ENCODE results near the gene TRMO. TPM values are rescaled to one million over a fixed set of nuclear protein-coding genes. Genes with fewer than 3 reads are reported as not detected.

The TRMO gene
- total and polyA plus RNA-seq, 2 experiments from 2014 or later: 5.0 to 6.4 TPM

DNA sequence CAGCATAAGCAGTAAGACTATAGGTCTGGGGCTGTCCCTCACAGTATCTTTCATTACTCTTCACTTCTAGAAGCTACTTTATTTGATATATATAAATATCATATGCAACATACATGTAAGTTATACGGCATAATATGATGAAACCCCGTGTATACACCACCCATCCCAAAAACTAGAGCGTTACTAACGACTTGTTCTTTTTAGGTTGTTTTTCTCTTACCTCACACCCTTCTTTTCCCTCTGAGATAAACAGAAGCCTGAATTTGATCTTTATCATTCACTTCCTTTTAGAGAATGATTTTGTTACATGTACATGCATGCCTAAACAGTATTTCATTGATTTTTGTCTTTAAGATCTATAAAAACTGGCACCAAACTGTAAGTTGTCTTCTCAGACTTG lies 3.7 kb downstream of the TRMO start:
- Histone ChIP-seq H3K36me3 (ENCODE audit: insufficient read depth) (no peaks in the 10 kb centered on the region), H3K9me2 (ENCODE audit: insufficient read depth) (no peaks in the 10 kb centered on the region), H3K27ac (ENCODE audit: low read depth) (no peak overlapping the region), H3K4me1 (ENCODE audit: insufficient read depth) (no peaks in the 10 kb centered on the region), H4K20me1 (replicated peaks; ENCODE audit: insufficient read depth) (peaks cover 4% of the 10 kb centered on the region), H3K4me3 (no peak overlapping the region), H2AFZ (no peak overlapping the region), H3F3A (replicated peaks; ENCODE audit: low read depth) (no peaks in the 10 kb centered on the region), H3K27me3 (ENCODE audit: insufficient read depth) (no peaks in the 10 kb centered on the region), H3K79me2 (replicated peaks; ENCODE audit: insufficient read depth) (no peaks in the 10 kb centered on the region), H3K4me2 (no peak overlapping the region)
- peaks cover 7% of the 10 kb centered on the region; the same call in 2 of the 3 replicates for H3K4me1 Mint-ChIP-seq
- no peak overlapping the region for H3K4me3 Mint-ChIP-seq
- peaks cover 6% of the 10 kb centered on the region; the same call in 1 of the 3 replicates for H3K9me3 Mint-ChIP-seq
- H3K36me3 Mint-ChIP-seq (ENCODE audit: low read depth): peaks cover 3% of the 10 kb centered on the region; the same call in 2 of the 3 replicates
- TF ChIP-seq, protein P1, sequence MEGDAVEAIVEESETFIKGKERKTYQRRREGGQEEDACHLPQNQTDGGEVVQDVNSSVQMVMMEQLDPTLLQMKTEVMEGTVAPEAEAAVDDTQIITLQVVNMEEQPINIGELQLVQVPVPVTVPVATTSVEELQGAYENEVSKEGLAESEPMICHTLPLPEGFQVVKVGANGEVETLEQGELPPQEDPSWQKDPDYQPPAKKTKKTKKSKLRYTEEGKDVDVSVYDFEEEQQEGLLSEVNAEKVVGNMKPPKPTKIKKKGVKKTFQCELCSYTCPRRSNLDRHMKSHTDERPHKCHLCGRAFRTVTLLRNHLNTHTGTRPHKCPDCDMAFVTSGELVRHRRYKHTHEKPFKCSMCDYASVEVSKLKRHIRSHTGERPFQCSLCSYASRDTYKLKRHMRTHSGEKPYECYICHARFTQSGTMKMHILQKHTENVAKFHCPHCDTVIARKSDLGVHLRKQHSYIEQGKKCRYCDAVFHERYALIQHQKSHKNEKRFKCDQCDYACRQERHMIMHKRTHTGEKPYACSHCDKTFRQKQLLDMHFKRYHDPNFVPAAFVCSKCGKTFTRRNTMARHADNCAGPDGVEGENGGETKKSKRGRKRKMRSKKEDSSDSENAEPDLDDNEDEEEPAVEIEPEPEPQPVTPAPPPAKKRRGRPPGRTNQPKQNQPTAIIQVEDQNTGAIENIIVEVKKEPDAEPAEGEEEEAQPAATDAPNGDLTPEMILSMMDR (conservative IDR thresholded peaks at IDR 0.05; ENCODE audit: low read depth in 2 of 2): no peak
- TF ChIP-seq EZH2 (IDR thresholded peaks at IDR 0.05; ENCODE audit: low read depth, unreplicated experiment) (no peak), NANOG (IDR thresholded peaks at IDR 0.05; ENCODE audit: borderline replicate concordance) (no peak), STAT1 (IDR thresholded peaks at IDR 0.05; ENCODE audit: unreplicated experiment) (no peak), JUNB (IDR thresholded peaks at IDR 0.05; ENCODE audit: unreplicated experiment) (no peak), POLR2AphosphoS5 (IDR thresholded peaks at IDR 0.05; ENCODE audit: low read depth) (no peak), CREB1 (CRISPR knock-in tag; IDR thresholded peaks at IDR 0.05; ENCODE audit: low read depth) (no peak), ZNF114 (CRISPR knock-in tag; IDR thresholded peaks at IDR 0.05) (no peak), EZH2phosphoT487 (IDR thresholded peaks at IDR 0.05; ENCODE audit: unreplicated experiment) (no peak)
- TF ChIP-seq, protein P2, sequence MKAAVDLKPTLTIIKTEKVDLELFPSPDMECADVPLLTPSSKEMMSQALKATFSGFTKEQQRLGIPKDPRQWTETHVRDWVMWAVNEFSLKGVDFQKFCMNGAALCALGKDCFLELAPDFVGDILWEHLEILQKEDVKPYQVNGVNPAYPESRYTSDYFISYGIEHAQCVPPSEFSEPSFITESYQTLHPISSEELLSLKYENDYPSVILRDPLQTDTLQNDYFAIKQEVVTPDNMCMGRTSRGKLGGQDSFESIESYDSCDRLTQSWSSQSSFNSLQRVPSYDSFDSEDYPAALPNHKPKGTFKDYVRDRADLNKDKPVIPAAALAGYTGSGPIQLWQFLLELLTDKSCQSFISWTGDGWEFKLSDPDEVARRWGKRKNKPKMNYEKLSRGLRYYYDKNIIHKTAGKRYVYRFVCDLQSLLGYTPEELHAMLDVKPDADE (IDR thresholded peaks at IDR 0.05): no peak
- DNase-seq (ENCODE audit: low spot score): no peak
- peaks cover 10% of the 10 kb centered on the region for H3K27me3 Mint-ChIP-seq (ENCODE audit: insufficient read depth, low read depth, poor library complexity)
- no peak for ATAC-seq
- H3K27ac Mint-ChIP-seq: no peak overlapping the region

- H3K9me2 ChIP-seq (ENCODE audit: insufficient read depth): no peaks in the 10 kb centered on the region
- DNase-seq (ENCODE audit: low spot score): no peak
- H2AFZ ChIP-seq: no peak overlapping the region
- H3K4me3 ChIP-seq: no peak overlapping the region
- Mint-ChIP-seq H3K4me1 (no peaks in the 10 kb centered on the region), H3K4me3 (no peak overlapping the region), H3K9me3 (no peaks in the 10 kb centered on the region), H3K27me3 (ENCODE audit: insufficient read depth, low read depth, poor library complexity) (no peaks in the 10 kb centered on the region), H3K36me3 (ENCODE audit: low read depth) (peaks cover 6% of the 10 kb centered on the region; the same call in 2 of the 3 replicates), H3K27ac (no peak overlapping the region)
- no peak overlapping the region for H3K4me2 ChIP-seq
- no peaks in the 10 kb centered on the region for H3K27me3 ChIP-seq (ENCODE audit: insufficient read depth)
- no peaks in the 10 kb centered on the region for H3F3A ChIP-seq (replicated peaks; ENCODE audit: low read depth)
- no peaks in the 10 kb centered on the region; the same call in 1 of the 2 replicates for H3K36me3 ChIP-seq (ENCODE audit: insufficient read depth)
- peaks cover 4% of the 10 kb centered on the region for H4K20me1 ChIP-seq (replicated peaks; ENCODE audit: insufficient read depth)
- no peak for ATAC-seq
- no peaks in the 10 kb centered on the region for H3K4me1 ChIP-seq (ENCODE audit: insufficient read depth)
- no peak overlapping the region for H3K27ac ChIP-seq (ENCODE audit: low read depth)
- no peaks in the 10 kb centered on the region for H3K79me2 ChIP-seq (replicated peaks; ENCODE audit: insufficient read depth)
- no peak for TF ChIP-seq CREB1 (CRISPR knock-in tag; IDR thresholded peaks at IDR 0.05; ENCODE audit: low read depth)
- TF ChIP-seq STAT1 (IDR thresholded peaks at IDR 0.05; ENCODE audit: unreplicated experiment): no peak
- TF ChIP-seq, protein P3, sequence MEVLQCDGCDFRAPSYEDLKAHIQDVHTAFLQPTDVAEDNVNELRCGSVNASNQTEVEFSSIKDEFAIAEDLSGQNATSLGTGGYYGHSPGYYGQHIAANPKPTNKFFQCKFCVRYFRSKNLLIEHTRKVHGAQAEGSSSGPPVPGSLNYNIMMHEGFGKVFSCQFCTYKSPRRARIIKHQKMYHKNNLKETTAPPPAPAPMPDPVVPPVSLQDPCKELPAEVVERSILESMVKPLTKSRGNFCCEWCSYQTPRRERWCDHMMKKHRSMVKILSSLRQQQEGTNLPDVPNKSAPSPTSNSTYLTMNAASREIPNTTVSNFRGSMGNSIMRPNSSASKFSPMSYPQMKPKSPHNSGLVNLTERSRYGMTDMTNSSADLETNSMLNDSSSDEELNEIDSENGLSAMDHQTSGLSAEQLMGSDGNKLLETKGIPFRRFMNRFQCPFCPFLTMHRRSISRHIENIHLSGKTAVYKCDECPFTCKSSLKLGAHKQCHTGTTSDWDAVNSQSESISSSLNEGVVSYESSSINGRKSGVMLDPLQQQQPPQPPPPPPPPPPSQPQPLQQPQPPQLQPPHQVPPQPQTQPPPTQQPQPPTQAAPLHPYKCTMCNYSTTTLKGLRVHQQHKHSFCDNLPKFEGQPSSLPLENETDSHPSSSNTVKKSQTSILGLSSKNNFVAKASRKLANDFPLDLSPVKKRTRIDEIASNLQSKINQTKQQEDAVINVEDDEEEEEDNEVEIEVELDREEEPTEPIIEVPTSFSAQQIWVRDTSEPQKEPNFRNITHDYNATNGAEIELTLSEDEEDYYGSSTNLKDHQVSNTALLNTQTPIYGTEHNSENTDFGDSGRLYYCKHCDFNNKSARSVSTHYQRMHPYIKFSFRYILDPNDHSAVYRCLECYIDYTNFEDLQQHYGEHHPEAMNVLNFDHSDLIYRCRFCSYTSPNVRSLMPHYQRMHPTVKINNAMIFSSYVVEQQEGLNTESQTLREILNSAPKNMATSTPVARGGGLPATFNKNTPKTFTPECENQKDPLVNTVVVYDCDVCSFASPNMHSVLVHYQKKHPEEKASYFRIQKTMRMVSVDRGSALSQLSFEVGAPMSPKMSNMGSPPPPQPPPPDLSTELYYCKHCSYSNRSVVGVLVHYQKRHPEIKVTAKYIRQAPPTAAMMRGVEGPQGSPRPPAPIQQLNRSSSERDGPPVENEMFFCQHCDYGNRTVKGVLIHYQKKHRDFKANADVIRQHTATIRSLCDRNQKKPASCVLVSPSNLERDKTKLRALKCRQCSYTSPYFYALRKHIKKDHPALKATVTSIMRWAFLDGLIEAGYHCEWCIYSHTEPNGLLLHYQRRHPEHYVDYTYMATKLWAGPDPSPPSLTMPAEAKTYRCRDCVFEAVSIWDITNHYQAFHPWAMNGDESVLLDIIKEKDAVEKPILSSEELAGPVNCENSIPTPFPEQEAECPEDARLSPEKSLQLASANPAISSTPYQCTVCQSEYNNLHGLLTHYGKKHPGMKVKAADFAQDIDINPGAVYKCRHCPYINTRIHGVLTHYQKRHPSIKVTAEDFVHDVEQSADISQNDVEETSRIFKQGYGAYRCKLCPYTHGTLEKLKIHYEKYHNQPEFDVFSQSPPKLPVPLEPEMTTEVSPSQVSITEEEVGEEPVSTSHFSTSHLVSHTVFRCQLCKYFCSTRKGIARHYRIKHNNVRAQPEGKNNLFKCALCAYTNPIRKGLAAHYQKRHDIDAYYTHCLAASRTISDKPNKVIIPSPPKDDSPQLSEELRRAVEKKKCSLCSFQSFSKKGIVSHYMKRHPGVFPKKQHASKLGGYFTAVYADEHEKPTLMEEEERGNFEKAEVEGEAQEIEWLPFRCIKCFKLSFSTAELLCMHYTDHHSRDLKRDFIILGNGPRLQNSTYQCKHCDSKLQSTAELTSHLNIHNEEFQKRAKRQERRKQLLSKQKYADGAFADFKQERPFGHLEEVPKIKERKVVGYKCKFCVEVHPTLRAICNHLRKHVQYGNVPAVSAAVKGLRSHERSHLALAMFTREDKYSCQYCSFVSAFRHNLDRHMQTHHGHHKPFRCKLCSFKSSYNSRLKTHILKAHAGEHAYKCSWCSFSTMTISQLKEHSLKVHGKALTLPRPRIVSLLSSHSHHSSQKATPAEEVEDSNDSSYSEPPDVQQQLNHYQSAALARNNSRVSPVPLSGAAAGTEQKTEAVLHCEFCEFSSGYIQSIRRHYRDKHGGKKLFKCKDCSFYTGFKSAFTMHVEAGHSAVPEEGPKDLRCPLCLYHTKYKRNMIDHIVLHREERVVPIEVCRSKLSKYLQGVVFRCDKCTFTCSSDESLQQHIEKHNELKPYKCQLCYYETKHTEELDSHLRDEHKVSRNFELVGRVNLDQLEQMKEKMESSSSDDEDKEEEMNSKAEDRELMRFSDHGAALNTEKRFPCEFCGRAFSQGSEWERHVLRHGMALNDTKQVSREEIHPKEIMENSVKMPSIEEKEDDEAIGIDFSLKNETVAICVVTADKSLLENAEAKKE (CRISPR knock-in tag; IDR thresholded peaks at IDR 0.05): no peak
- TF ChIP-seq EZH2phosphoT487 (IDR thresholded peaks at IDR 0.05; ENCODE audit: unreplicated experiment): no peak
- no peak for TF ChIP-seq ZNF114 (CRISPR knock-in tag; IDR thresholded peaks at IDR 0.05)
- TF ChIP-seq, protein P2 (IDR thresholded peaks at IDR 0.05): no peak
- no peak for TF ChIP-seq NANOG (IDR thresholded peaks at IDR 0.05; ENCODE audit: borderline replicate concordance)
- no peak for TF ChIP-seq JUNB (IDR thresholded peaks at IDR 0.05; ENCODE audit: unreplicated experiment)
- TF ChIP-seq EZH2 (IDR thresholded peaks at IDR 0.05; ENCODE audit: low read depth, unreplicated experiment): no peak
Measured at GRCh38 chr9:97911970-97912369, 10.3 kb downstream of the TRMO start.

Data from GM23338 (cell line).